ENCODE results near the gene SCYL3.
"Not testable (repeated sequence)": the region's sequence is repeated elsewhere in the genome, so short reads cannot be mapped to it uniquely, and the experiment has no call there.

SCYL3 gene

GRCh38 chr1:169918220-169918619 is 24.5 kb upstream of the SCYL3 start:
- not testable (repeated sequence) for H3K27me3 ChIP-seq (ENCODE audit: insufficient read depth, low read length); H2AFZ ChIP-seq (ENCODE audit: low read depth, low read length); H3K36me3 ChIP-seq (ENCODE audit: insufficient read depth, low read length); H3K4me3 ChIP-seq (ENCODE audit: low read length); H3K9me3 ChIP-seq (ENCODE audit: low read length); H3K4me1 ChIP-seq (ENCODE audit: insufficient read depth, low read length)

DNA sequence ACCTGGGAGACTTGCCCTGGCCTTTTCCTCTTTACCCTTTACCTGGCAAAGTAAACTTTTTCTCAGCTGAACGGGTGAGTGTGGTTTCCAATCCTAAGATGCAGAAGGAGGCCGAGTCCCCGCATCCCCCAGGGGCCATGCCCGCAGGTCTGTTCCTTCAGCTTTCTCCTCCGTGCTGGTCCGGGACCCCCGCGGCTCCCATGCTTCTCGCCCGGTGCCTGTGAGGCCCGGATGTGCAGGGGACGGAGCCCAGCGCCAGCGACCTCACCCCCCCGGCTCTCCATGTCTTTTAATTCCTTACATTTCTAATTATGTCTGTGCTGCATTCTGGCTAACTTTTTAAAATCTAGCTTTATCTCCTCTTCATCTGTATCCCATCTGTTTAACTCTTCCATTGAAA is 21.5 kb upstream of the SCYL3 start:
- H3K27me3 ChIP-seq (ENCODE audit: insufficient read depth, low read length): no peaks in the 10 kb centered on the region
- H2AFZ ChIP-seq (ENCODE audit: low read depth, low read length): no peak overlapping the region
- H3K36me3 ChIP-seq (ENCODE audit: insufficient read depth, low read length): no peaks in the 10 kb centered on the region
- H3K4me3 ChIP-seq (ENCODE audit: low read length): no peak overlapping the region
- H3K4me1 ChIP-seq (ENCODE audit: insufficient read depth, low read length): no peaks in the 10 kb centered on the region
- H3K9me3 ChIP-seq (ENCODE audit: low read length): no peaks in the 10 kb centered on the region

GRCh38 chr1:169914531-169914930 is 20.8 kb upstream of the SCYL3 start:
- Histone ChIP-seq H3K9me3 (ENCODE audit: low read length) (no peaks in the 10 kb centered on the region), H3K4me3 (ENCODE audit: low read length) (no peak overlapping the region), H3K4me1 (ENCODE audit: insufficient read depth, low read length) (no peaks in the 10 kb centered on the region), H3K36me3 (ENCODE audit: insufficient read depth, low read length) (no peaks in the 10 kb centered on the region), H2AFZ (ENCODE audit: low read depth, low read length) (no peak overlapping the region), H3K27me3 (ENCODE audit: insufficient read depth, low read length) (no peaks in the 10 kb centered on the region)

DNA sequence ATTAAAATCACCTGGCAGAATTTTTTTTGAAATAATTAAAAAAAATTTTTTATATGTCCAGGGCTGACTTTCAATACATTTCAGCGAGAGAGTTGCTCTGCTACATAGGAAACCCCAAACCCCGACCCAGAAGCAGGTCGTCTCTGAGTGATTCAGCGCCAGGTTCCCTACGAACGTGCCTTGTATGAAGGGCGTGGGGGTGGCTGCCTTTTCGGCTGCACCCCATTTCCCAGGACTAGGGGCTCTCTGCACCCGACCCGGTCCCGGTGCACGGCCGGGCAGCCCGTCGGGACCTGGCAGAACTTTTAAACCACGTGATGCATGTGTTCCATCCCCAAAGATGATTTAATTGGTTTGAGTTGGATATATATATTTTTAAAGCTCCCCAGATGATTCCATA is 15.8 kb upstream of the SCYL3 start:
- Histone ChIP-seq H3K4me3 (ENCODE audit: low read length) (no peak overlapping the region), H3K9me3 (ENCODE audit: low read length) (no peaks in the 10 kb centered on the region), H2AFZ (ENCODE audit: low read depth, low read length) (no peak overlapping the region), H3K4me1 (ENCODE audit: insufficient read depth, low read length) (no peaks in the 10 kb centered on the region), H3K36me3 (ENCODE audit: insufficient read depth, low read length) (no peaks in the 10 kb centered on the region), H3K27me3 (ENCODE audit: insufficient read depth, low read length) (no peaks in the 10 kb centered on the region)

DNA sequence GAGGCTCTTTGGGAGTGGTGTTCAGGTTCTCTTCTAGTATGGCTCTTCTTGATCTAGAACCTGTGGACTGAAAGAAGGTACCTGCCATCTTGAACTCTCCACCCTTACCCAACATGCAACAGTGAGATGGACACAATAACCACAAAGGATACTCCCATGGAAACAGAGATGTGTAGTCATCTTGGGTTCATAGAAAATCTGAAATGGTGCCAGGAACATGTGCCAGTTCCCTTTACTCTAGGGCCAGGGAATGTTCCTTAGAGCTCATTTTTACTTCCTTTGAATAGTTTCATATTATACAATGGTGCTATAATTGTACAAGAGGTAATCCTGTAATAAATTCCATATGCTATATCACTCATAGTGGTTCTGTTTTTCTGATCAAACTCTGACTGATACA is 13.2 kb upstream of the SCYL3 start:
- no peak overlapping the region for H3K4me3 ChIP-seq (ENCODE audit: low read length)
- H3K36me3 ChIP-seq (ENCODE audit: insufficient read depth, low read length): no peaks in the 10 kb centered on the region
- H3K4me1 ChIP-seq (ENCODE audit: insufficient read depth, low read length): no peaks in the 10 kb centered on the region
- no peaks in the 10 kb centered on the region for H3K27me3 ChIP-seq (ENCODE audit: insufficient read depth, low read length)
- H3K9me3 ChIP-seq (ENCODE audit: low read length): no peaks in the 10 kb centered on the region
- H2AFZ ChIP-seq (ENCODE audit: low read depth, low read length): no peak overlapping the region

DNA sequence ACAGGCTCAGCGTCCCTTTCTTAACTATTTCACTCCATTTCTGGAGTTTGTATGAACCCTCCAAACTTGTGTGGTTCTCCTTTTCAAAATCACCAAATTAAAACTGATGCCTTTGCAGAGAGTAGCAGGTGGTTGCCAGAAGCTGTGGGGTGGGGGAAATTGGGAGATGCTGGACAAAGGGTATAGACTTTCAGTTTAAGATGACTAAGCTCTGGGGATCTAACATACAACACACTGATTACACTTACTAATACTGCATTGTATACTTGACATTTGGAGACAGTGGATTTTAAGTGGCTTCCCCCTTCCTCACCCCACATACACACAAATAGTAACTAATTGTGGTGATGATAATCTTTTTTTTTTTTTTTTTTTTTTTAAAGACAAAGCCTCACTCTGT is 11.1 kb upstream of the SCYL3 start:
- H3K27me3 ChIP-seq (ENCODE audit: insufficient read depth, low read length): peaks cover 4% of the 10 kb centered on the region
- H2AFZ ChIP-seq (ENCODE audit: low read depth, low read length): no peak overlapping the region
- H3K4me3 ChIP-seq (ENCODE audit: low read length): no peak overlapping the region
- no peaks in the 10 kb centered on the region for H3K9me3 ChIP-seq (ENCODE audit: low read length)
- H3K4me1 ChIP-seq (ENCODE audit: insufficient read depth, low read length): no peaks in the 10 kb centered on the region
- no peaks in the 10 kb centered on the region for H3K36me3 ChIP-seq (ENCODE audit: insufficient read depth, low read length)

GRCh38 chr1:169902751-169903150 is 9.1 kb upstream of the SCYL3 start:
- Histone ChIP-seq H3K36me3 (ENCODE audit: insufficient read depth, low read length) (no peaks in the 10 kb centered on the region), H3K9me3 (ENCODE audit: low read length) (no peaks in the 10 kb centered on the region), H3K27me3 (ENCODE audit: insufficient read depth, low read length) (peaks cover 18% of the 10 kb centered on the region), H2AFZ (ENCODE audit: low read depth, low read length) (no peak overlapping the region), H3K4me1 (ENCODE audit: insufficient read depth, low read length) (no peaks in the 10 kb centered on the region), H3K4me3 (ENCODE audit: low read length) (no peak overlapping the region)

DNA sequence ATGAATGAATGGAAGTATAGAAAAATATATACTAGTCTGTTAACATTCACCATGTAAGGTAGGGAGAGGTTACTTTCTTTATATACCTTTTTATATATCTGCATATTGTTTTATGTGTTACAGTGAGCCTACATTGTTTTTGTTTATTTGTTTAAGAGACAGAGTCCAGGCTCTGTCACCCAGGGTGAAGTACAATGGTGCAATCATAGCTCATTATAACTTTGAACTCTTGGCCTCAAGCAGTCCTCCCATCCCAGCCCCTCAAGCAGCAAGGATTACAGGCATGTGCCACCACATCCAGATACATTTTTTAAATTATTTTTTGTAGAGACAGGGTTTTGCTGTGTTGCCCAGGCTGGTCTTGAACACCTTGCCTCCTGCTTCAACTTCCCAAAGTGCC is 7.4 kb upstream of the SCYL3 start:
- Histone ChIP-seq H3K4me1 (ENCODE audit: insufficient read depth, low read length) (no peaks in the 10 kb centered on the region), H3K27me3 (ENCODE audit: insufficient read depth, low read length) (peaks cover 33% of the 10 kb centered on the region), H3K9me3 (ENCODE audit: low read length) (no peaks in the 10 kb centered on the region), H2AFZ (ENCODE audit: low read depth, low read length) (no peak overlapping the region), H3K36me3 (ENCODE audit: insufficient read depth, low read length) (no peaks in the 10 kb centered on the region), H3K4me3 (ENCODE audit: low read length) (no peak overlapping the region)

GRCh38 chr1:169900571-169900970 is 6.9 kb upstream of the SCYL3 start:
- Histone ChIP-seq H3K4me3 (ENCODE audit: low read length) (no peak overlapping the region), H3K27me3 (ENCODE audit: insufficient read depth, low read length) (peaks cover 37% of the 10 kb centered on the region), H3K4me1 (ENCODE audit: insufficient read depth, low read length) (no peaks in the 10 kb centered on the region), H3K9me3 (ENCODE audit: low read length) (no peaks in the 10 kb centered on the region), H2AFZ (ENCODE audit: low read depth, low read length) (no peak overlapping the region), H3K36me3 (ENCODE audit: insufficient read depth, low read length) (no peaks in the 10 kb centered on the region)

DNA sequence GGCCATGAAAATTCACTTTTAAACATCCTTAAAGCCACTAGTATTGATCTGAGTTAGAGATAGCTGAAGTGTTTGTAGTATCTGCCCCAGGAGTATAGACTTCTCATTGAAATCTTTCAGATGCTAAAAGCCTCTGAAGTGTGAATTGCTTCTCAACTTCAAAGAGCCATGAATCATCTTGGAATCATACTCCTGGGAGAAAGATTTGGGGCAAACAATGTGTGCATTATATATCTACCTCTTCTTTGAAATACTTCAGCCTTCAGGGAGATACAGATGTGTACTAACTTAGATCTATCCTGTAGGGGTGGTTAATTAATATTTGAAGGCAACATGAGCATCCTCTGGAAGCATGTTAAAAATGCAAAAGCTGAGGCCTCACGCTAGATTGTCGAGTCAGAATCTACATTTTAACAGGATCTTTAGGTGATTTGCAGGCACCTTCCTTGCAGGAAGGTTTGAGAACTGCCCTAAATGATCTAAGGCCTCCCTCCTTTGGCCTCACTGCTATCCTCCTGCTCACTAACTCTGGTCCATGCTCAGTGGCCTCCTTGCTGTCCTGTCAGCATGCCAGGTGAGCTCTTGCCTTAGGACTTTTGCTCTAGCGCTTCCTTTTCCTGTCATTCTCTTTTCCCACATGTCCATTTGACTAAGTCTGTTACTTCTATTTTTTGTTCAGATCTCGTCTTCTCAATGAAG is 6.0 kb upstream of the SCYL3 start:
- no peaks in the 10 kb centered on the region for H3K9me3 ChIP-seq (ENCODE audit: low read length)
- H3K4me1 ChIP-seq (ENCODE audit: insufficient read depth, low read length): no peaks in the 10 kb centered on the region
- H2AFZ ChIP-seq (ENCODE audit: low read depth, low read length): no peak overlapping the region
- no peak overlapping the region for H3K4me3 ChIP-seq (ENCODE audit: low read length)
- peaks cover 37% of the 10 kb centered on the region for H3K27me3 ChIP-seq (ENCODE audit: insufficient read depth, low read length)
- no peaks in the 10 kb centered on the region for H3K36me3 ChIP-seq (ENCODE audit: insufficient read depth, low read length)

DNA sequence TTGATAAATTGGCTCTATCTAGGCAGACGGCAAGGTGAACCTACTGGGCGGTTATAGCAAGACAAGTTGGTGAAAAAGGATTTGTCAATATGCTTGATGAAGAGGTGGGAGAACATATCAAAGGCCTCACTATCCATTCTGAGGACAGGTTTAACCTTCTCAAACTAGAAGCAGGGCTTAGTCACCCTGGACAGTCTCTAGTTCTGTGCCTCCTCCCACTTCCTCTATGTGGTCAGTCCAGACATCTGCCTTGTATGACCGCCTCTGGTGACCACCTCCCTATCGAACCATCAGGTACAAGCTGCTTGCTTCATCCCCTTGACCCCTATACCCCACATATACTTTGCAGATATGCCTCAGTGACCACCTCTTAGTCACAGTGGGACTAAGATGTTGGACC is 2.3 kb upstream of the SCYL3 start:
- Histone ChIP-seq H3K4me1 (ENCODE audit: insufficient read depth, low read length) (peaks cover 11% of the 10 kb centered on the region), H3K9me3 (ENCODE audit: low read length) (no peaks in the 10 kb centered on the region), H3K27me3 (ENCODE audit: insufficient read depth, low read length) (peaks cover 37% of the 10 kb centered on the region), H3K4me3 (ENCODE audit: low read length) (no peak overlapping the region), H2AFZ (ENCODE audit: low read depth, low read length) (no peak overlapping the region), H3K36me3 (ENCODE audit: insufficient read depth, low read length) (no peaks in the 10 kb centered on the region)

DNA sequence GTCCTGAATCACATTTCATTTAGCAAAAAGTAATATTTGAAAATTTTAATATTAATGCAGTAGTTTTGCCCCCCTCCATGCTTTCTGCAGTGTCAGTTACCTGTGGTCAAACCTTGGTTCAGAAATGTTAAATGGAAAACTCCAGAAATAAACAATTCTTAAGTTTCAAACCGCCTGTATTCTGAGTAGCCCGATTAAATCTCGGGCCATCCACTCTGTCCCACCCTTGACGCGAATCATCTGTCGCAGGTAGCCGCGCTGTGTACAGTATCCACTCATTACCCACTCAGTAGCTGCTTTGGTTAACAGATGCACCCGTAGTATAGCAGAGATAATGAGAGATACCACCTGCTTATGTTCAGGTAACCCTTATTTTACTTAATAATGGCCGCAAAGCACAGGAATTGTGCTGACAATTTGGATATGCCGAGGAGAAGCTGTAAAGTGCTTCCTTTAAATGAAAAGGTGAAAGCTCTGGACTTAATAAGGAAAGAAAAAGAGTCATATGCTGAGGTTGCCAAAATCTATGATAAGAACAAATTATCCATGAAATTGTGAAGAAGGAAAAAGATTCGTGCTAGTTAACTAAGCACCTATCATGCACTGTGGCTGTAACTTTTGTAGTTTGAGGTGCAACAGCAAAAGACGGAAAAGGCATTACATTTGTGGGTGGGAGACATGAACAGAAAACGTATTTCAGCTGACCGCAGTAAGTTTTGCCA is 889 bp upstream of the SCYL3 start:
- peak overlapping the region; percentile 41 for H2AFZ ChIP-seq (ENCODE audit: low read depth, low read length)
- H3K4me1 ChIP-seq (ENCODE audit: insufficient read depth, low read length): peaks cover 11% of the 10 kb centered on the region
- peak overlapping the region; percentile 81 for H3K4me3 ChIP-seq (ENCODE audit: low read length)
- no peaks in the 10 kb centered on the region for H3K36me3 ChIP-seq (ENCODE audit: insufficient read depth, low read length)
- H3K27me3 ChIP-seq (ENCODE audit: insufficient read depth, low read length): peaks cover 30% of the 10 kb centered on the region
- no peaks in the 10 kb centered on the region for H3K9me3 ChIP-seq (ENCODE audit: low read length)

DNA sequence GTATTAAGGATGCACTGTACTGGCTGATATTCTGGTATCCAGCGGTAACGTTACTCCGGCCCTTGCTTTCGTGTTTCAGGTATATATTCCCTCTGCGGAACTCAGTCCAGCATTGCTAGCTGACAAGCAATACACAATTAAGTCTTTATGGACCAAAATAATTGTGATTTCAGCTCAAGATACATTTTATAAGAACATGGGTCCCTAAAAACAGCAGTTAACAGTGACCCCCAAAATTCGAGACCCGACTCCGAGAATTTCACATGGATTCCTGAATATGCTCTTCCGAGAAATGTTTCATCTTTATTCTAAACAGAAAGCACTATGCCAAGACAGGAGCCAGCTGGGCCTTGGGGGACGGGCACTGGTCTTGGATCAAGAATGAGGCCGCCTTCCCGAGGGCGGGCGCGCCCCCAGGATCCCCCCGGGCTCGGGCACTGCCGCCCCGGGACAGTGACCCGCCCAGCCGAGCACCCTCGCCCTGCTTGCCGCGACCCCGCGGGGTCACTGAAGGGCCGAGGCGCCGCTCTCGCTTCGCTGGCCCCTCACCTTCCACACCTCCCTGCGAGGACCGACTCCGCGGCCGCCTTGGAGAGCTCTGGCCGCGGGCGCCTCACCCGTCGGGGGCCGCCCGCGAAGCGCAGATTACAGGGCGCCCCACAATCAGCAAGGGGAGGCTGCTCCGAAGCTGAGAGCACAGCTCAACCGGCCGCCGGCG is 610 bp downstream of the SCYL3 start:
- Histone ChIP-seq H3K36me3 (ENCODE audit: insufficient read depth, low read length) (peaks cover 6% of the 10 kb centered on the region), H3K9me3 (ENCODE audit: low read length) (no peaks in the 10 kb centered on the region), H2AFZ (ENCODE audit: low read depth, low read length) (peak overlapping the region; percentile 41), H3K27me3 (ENCODE audit: insufficient read depth, low read length) (peaks cover 22% of the 10 kb centered on the region), H3K4me3 (ENCODE audit: low read length) (peak overlapping the region; percentile 81), H3K4me1 (ENCODE audit: insufficient read depth, low read length) (peaks cover 11% of the 10 kb centered on the region)
